GM12864 (cell line): ENCODE measurements around the gene SEMA4C.

Experiments used
- DNase-seq: peaks from one replicate; pipeline ENCODE4 v3.0.0-alpha.2; 2011; ENCODE audit warnings: low read depth
- H3K4me3 ChIP-seq: 2 replicates; pipeline ENCODE4 v1.5.1; 2011; ENCODE audit warnings: mild to moderate bottlenecking, low read depth, low read length, control low read depth
- CTCF ChIP-seq: IDR thresholded peaks from 2 replicates; pipeline ENCODE4 v1.5.1; 2011; ENCODE audit warnings: low read depth, mild to moderate bottlenecking, moderate library complexity, low read length, control low read depth, inconsistent platforms; ENCODE audit errors: missing control alignments

SEMA4C gene

GRCh38 chr2:96838345-96839292 lies 31.3 kb downstream of the SEMA4C start:
- H3K4me3 ChIP-seq: no peak overlapping the region
- TF ChIP-seq CTCF: no peak
- no peak for DNase-seq

DNA sequence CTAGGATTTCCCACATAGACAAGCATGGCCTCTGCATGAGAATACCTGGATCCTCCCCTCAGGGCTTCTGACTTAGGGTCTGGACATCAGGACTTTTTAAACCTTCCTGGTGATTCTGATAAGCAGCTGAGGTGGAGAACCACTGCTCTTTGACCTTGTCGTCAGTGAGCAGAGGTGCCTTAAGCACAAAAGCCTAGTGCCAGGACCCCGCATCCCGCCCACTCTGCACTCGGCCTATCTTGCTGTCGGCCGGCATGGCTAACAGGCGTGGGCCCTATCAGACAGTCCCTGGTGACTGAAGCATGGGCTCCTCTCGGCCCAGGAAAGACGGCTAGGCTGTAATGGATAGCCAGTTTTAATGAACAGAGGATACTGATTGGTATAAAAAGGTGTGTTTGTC lies 32.3 kb downstream of the SEMA4C start:
- no peak overlapping the region for H3K4me3 ChIP-seq
- DNase-seq: no peak
- TF ChIP-seq CTCF: no peak

- TF ChIP-seq CTCF: no peak
- DNase-seq: no peak
- no peak overlapping the region for H3K4me3 ChIP-seq
Observed at GRCh38 chr2:96835830-96836229, 34.0 kb downstream of the SEMA4C start.

- no peak for TF ChIP-seq CTCF
- no peak overlapping the region for H3K4me3 ChIP-seq
- DNase-seq: no peak
Observed at GRCh38 chr2:96832754-96833507, 36.9 kb downstream of the SEMA4C start.

DNA sequence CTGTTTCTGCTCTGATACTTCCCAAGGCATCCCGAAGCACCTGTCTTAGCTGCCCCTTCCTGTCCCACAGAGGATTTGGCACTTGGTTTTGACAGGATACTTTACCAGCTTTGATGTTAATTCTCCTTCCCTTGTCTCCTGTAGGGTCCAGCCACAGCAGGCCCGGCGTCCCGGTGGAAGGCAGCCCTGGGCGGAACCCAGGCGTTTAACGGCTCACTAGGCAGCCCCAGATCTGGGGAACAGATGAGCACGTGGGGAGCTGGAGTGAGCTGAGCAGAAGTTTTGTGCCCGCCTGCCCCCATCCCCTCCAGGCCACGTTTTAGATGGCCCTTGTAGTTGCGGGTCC lies 37.5 kb downstream of the SEMA4C start:
- TF ChIP-seq CTCF: no peak
- no peak overlapping the region for H3K4me3 ChIP-seq

DNA sequence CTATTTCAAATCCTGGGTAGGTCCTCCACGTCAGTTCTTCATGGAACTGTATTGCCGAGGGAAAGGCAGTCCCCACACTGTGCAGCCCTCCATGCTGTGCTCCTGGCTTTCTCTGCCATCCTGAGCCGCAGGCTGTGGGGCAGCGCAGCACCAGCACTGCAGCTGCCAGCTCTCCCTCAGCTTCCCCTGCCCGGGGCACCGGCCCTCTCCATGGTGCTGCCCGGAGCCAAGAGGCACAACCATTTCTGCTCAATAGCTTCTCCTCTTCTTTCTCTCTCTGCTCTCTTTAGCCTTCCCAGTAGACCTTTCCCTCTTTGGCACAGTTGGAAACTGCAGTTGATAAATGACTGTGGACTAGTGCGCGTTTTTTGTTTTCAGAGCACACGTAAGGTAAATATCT lies 38.2 kb downstream of the SEMA4C start:
- no peak for TF ChIP-seq CTCF
- DNase-seq: no peak
- H3K4me3 ChIP-seq: no peak overlapping the region

More for the DNA sequence above, 37.5 kb downstream of the SEMA4C start:
- no peak for DNase-seq
